Gastroesophageal sphincter (tissue), 2 donors: ENCODE data around the gene PRKAR1B.

Experiments
- EP300 ChIP-seq: sonication (generic); formaldehyde crosslinking; IDR thresholded peaks from one replicate; pipeline ENCODE4 v1.6.1; 2017; ENCODE audit warnings: antibody characterized with exemption, mild to moderate bottlenecking
- POLR2AphosphoS5 ChIP-seq: sonication (generic); formaldehyde crosslinking; IDR thresholded peaks from one replicate; pipeline ENCODE4 v1.6.1; 2017; ENCODE audit warnings: antibody characterized with exemption

DNA sequence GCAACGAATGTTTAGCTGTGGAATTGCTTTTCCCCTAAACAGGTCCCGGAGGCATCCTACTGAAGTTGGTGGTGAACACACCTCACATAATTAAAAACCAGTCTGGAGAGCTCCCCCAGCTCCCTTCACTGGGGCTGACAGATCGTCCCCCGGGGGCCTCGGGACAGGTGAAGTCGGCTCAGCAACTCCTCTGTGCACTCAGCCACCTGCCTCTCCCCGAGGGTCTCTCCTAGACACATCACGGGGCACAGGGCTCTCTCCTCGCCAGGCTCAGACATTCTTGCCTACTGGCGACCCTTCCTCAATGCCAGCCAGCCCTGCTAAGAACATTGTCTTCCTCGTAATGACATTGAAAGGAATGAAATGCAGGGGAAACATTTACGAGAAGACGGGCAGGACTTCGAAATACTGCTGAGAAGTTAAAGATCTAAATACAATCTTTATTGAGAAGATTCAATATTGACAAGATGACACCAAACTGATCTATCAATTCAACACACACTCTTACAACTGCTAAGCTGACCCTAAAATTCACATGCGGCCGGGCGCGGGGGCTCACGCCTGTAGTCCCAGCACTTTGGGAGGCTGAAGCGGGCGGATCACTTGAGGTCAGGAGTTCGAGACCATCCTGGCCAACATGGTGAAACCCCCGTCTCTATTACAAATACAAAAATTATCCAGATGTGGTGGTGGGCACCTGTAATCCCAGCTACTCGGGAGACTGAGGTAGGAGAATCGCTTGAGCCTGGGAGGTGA is 88.6 kb downstream of the PRKAR1B start:
- TF ChIP-seq EP300 (no peak), POLR2AphosphoS5 (no peak)
